ENCODE measurements around the gene ZNF282. TPM values are rescaled to one million over a fixed set of nuclear protein-coding genes. Genes with fewer than 3 reads are reported as not detected.
A peak's percentile ranks its signal among the peaks of the same experiment; 100 is the strongest.

The ZNF282 gene
- total and polyA plus RNA-seq, 9 of the 15 experiments (the other 6 are each of a cell fraction or from before 2014, with no cell fraction given) = 0.76 to 58.6 (median 17.4) TPM

GRCh38 chr7:149239345-149240143 is 44.2 kb downstream of the ZNF282 start, which contains the start of gene ZNF212 (continued):
- no peak for TF ChIP-seq TFE3 (CRISPR knock-in tag; IDR thresholded peaks at IDR 0.05)
- no peak for TF ChIP-seq SAFB2 (IDR thresholded peaks at IDR 0.05; ENCODE audit: borderline replicate concordance, low read depth, low read length, severe bottlenecking)
- TF ChIP-seq PRDM10 (IDR thresholded peaks at IDR 0.05; ENCODE audit: partially characterized antibody) = peak; percentile 42
- TF ChIP-seq STAT5B (CRISPR knock-in tag; IDR thresholded peaks at IDR 0.05) = no peak
- peak; percentile 36; the same call in 1 of the 2 replicates for TF ChIP-seq EP300 (IDR thresholded peaks at IDR 0.05; ENCODE audit: low read length)
- TF ChIP-seq ZNF695 (CRISPR knock-in tag; IDR thresholded peaks at IDR 0.05) = 0 out of 2 replicates have a peak, but pooled peaks have one; percentile 34
- no peak for TF ChIP-seq MCM5 (IDR thresholded peaks at IDR 0.05; ENCODE audit: low read depth)
- TF ChIP-seq TEAD1 (CRISPR knock-in tag; IDR thresholded peaks at IDR 0.05) = peak; percentile 54 to 82; a peak in 2 of 4 replicates
- no peak for TF ChIP-seq ZNF518B (CRISPR knock-in tag; IDR thresholded peaks at IDR 0.05)
- TF ChIP-seq NR2C1 (IDR thresholded peaks at IDR 0.05) = peak; percentile 72
- TF ChIP-seq NR2C1 (tag; IDR thresholded peaks at IDR 0.05) = peak; percentile 85
- TF ChIP-seq THRB (CRISPR knock-in tag; conservative IDR thresholded peaks at IDR 0.05) = 0 out of 2 replicates have a peak, but pooled peaks have one; percentile 44
- no peak for TF ChIP-seq PHB (CRISPR knock-in tag; IDR thresholded peaks at IDR 0.05)
- peak; percentile 65; the same call in 1 of the 2 replicates for TF ChIP-seq NR2F6 (CRISPR knock-in tag; IDR thresholded peaks at IDR 0.05)
- no peak for TF ChIP-seq RBM34 (IDR thresholded peaks at IDR 0.05; ENCODE audit: borderline replicate concordance, insufficient read depth, low read length)
- TF ChIP-seq ZNF76 (CRISPR knock-in tag; IDR thresholded peaks at IDR 0.05; ENCODE audit: borderline replicate concordance) = peak; percentile 91
